ENCODE data around the gene CFAP210. TPM values are rescaled to one million over a fixed set of nuclear protein-coding genes. Genes with fewer than 3 reads are reported as not detected.

CFAP210 gene
- total and polyA plus RNA-seq, 2 donors (not counting 1 experiment from before 2014, with no cell fraction given), result not detected

DNA sequence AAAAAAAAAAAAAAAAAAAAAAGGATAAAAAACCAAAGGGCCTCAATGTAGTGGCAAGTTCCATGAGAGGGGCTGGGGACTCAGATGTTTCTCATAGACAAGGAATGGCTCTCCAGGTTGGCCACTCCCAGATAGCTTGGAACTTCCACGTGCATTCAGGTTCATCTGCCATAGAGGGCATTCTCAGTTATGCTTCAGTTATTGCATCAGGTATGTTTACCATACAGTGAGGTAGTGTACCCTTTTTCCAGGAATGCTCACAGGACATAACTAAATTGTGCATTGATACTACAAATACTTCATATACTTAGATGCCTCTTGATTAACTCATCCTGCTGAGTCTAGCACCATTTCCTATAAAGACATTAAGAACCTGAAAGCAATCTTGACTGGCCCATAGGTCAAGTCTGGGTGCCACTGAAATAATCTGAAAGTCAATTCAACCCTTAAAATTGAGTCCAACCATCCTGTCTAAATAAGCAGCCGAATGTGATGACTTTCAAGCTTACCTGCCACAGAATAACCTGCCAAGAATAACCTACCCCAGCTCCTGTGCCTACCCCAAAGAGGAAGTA, 24.8 kb upstream of the CFAP210 start:
- no peak overlapping the region for H3K27ac ChIP-seq (ENCODE audit: insufficient read depth, low read length)

DNA sequence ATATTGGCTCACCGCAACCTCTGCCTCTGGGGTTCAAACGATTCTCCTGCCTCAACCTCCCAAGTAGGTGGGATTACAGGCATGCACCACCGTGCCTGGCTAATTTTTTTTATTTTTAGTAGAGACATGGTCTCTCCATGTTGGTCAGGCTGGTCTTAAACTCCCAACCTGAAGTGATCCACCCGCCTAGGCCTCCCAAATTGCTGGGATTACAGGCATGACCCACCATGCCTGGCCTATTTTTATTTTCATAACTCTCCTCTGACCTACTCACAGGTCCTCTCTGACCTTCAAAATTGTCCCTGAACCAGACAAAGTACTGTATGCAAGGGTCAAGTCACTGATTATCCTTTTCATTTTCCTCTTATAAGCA, 23.5 kb upstream of the CFAP210 start:
- Histone ChIP-seq H3K4me3 (replicated peaks in 1 of 4; ENCODE audit: control extremely low read depth in 1 of 4, insufficient read depth in 1 of 4, low read depth in 3 of 4, low read length in 4 of 4) (no peak overlapping the region), H3K9me3 (ENCODE audit: control insufficient read depth, insufficient read depth, low read depth, low read length) (no peaks in the 10 kb centered on the region), H2AFZ (ENCODE audit: low read length) (no peak overlapping the region), H4K20me1 (ENCODE audit: control insufficient read depth, extremely low read depth, insufficient read depth, low read length) (no peaks in the 10 kb centered on the region), H3K27ac (ENCODE audit: insufficient read depth, low read length) (no peak overlapping the region), H3K4me1 (ENCODE audit: control insufficient read depth, extremely low read depth, insufficient read depth, low read length) (peaks cover 15% of the 10 kb centered on the region), H3K4me2 (ENCODE audit: extremely low read depth, insufficient read depth, low read length) (no peak overlapping the region), H3K79me2 (ENCODE audit: control insufficient read depth, insufficient read depth, low read length) (no peaks in the 10 kb centered on the region), H3K9ac (ENCODE audit: insufficient read depth, low read length) (no peak overlapping the region), H3K27me3 (ENCODE audit: control insufficient read depth, insufficient read depth, low read length) (no peaks in the 10 kb centered on the region), H3K36me3 (ENCODE audit: control insufficient read depth, insufficient read depth, low read length) (no peaks in the 10 kb centered on the region)
- DNase-seq (ENCODE audit: low read depth in 2 of 2), result no peak
- TF ChIP-seq EZH2 (IDR thresholded peaks at IDR 0.05; ENCODE audit: low read length, missing control alignments), result no peak
- TF ChIP-seq, protein P1, sequence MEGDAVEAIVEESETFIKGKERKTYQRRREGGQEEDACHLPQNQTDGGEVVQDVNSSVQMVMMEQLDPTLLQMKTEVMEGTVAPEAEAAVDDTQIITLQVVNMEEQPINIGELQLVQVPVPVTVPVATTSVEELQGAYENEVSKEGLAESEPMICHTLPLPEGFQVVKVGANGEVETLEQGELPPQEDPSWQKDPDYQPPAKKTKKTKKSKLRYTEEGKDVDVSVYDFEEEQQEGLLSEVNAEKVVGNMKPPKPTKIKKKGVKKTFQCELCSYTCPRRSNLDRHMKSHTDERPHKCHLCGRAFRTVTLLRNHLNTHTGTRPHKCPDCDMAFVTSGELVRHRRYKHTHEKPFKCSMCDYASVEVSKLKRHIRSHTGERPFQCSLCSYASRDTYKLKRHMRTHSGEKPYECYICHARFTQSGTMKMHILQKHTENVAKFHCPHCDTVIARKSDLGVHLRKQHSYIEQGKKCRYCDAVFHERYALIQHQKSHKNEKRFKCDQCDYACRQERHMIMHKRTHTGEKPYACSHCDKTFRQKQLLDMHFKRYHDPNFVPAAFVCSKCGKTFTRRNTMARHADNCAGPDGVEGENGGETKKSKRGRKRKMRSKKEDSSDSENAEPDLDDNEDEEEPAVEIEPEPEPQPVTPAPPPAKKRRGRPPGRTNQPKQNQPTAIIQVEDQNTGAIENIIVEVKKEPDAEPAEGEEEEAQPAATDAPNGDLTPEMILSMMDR (conservative IDR thresholded peaks at IDR 0.05 in 1 of 2, IDR thresholded peaks at IDR 0.05 in 1 of 2; ENCODE audit: low read depth in 1 of 2, low read length in 2 of 2), result no peak

More for the DNA sequence above, 24.8 kb upstream of the CFAP210 start:
- Histone ChIP-seq H2AFZ (ENCODE audit: low read length) (no peak overlapping the region), H3K4me1 (ENCODE audit: control insufficient read depth, extremely low read depth, insufficient read depth, low read length) (peaks cover 15% of the 10 kb centered on the region), H3K79me2 (ENCODE audit: control insufficient read depth, insufficient read depth, low read length) (no peaks in the 10 kb centered on the region), H3K9me3 (ENCODE audit: control insufficient read depth, insufficient read depth, low read depth, low read length) (no peaks in the 10 kb centered on the region), H4K20me1 (ENCODE audit: control insufficient read depth, extremely low read depth, insufficient read depth, low read length) (no peaks in the 10 kb centered on the region), H3K27me3 (ENCODE audit: control insufficient read depth, insufficient read depth, low read length) (no peaks in the 10 kb centered on the region), H3K4me2 (ENCODE audit: extremely low read depth, insufficient read depth, low read length) (no peak overlapping the region), H3K9ac (ENCODE audit: insufficient read depth, low read length) (no peak overlapping the region), H3K4me3 (replicated peaks in 1 of 4; ENCODE audit: control extremely low read depth in 1 of 4, insufficient read depth in 1 of 4, low read depth in 3 of 4, low read length in 4 of 4) (no peak overlapping the region), H3K36me3 (ENCODE audit: control insufficient read depth, insufficient read depth, low read length) (no peaks in the 10 kb centered on the region)
- TF ChIP-seq EZH2 (IDR thresholded peaks at IDR 0.05; ENCODE audit: low read length, missing control alignments), result no peak
- TF ChIP-seq, protein P1 (conservative IDR thresholded peaks at IDR 0.05 in 1 of 2, IDR thresholded peaks at IDR 0.05 in 1 of 2; ENCODE audit: low read depth in 1 of 2, low read length in 2 of 2), result no peak
- DNase-seq (ENCODE audit: low read depth in 2 of 2), result no peak

DNA sequence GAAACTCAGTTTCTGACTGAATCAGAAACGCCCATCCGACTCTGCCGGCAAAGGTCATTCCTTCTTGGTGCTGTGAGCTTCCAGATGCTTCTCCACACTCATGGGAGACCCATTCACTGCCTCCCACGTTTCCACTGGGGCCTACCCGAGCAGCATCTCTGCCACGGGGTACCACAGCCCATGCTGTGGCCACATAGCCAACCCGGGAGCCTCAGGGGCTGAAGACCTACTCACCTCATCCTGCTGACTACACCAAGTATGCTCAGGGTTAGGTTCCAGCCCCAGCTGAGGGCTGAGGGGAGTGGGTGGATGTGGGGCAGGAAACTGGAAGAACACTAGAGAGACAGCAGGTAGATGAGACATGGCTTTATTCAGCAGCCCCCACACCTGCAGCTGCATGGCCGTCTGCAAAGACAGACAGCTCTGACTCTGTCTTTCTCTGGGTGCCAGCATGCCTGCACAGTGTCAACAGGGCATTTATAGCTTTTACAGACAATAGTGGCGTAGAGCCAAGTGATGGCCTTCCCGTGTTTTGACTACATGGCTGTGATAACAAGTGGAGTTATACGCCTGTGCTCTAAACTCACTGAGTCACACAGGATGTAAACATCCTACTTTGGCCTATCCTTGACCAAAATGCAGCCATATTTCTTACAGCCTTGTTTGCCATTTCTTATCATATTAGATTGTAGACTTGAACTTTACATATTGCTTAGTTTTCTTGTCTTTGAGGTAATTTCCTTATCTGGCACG, 22.9 kb upstream of the CFAP210 start:
- Histone ChIP-seq H3K4me3 (replicated peaks in 1 of 4; ENCODE audit: control extremely low read depth in 1 of 4, insufficient read depth in 1 of 4, low read depth in 3 of 4, low read length in 4 of 4) (no peak overlapping the region), H3K27ac (ENCODE audit: insufficient read depth, low read length) (no peak overlapping the region)

More for the DNA sequence above, 22.9 kb upstream of the CFAP210 start:
- Histone ChIP-seq H3K4me2 (ENCODE audit: extremely low read depth, insufficient read depth, low read length) (no peak overlapping the region), H3K36me3 (ENCODE audit: control insufficient read depth, insufficient read depth, low read length) (no peaks in the 10 kb centered on the region), H3K4me1 (ENCODE audit: control insufficient read depth, extremely low read depth, insufficient read depth, low read length) (peaks cover 15% of the 10 kb centered on the region), H2AFZ (ENCODE audit: low read length) (no peak overlapping the region), H3K9ac (ENCODE audit: insufficient read depth, low read length) (no peak overlapping the region), H3K79me2 (ENCODE audit: control insufficient read depth, insufficient read depth, low read length) (no peaks in the 10 kb centered on the region), H3K9me3 (ENCODE audit: control insufficient read depth, insufficient read depth, low read depth, low read length) (no peaks in the 10 kb centered on the region), H4K20me1 (ENCODE audit: control insufficient read depth, extremely low read depth, insufficient read depth, low read length) (no peaks in the 10 kb centered on the region), H3K27me3 (ENCODE audit: control insufficient read depth, insufficient read depth, low read length) (no peaks in the 10 kb centered on the region)
- DNase-seq (ENCODE audit: low read depth in 2 of 2), result no peak
- TF ChIP-seq, protein P1 (conservative IDR thresholded peaks at IDR 0.05 in 1 of 2, IDR thresholded peaks at IDR 0.05 in 1 of 2; ENCODE audit: low read depth in 1 of 2, low read length in 2 of 2), result no peak
- no peak for TF ChIP-seq EZH2 (IDR thresholded peaks at IDR 0.05; ENCODE audit: low read length, missing control alignments)

Data from fibroblast of lung (primary cell).